HT1080 (cell line): Measurements from ENCODE around the gene PNPLA2. TPM values are rescaled to one million over a fixed set of nuclear protein-coding genes. Genes with fewer than 3 reads are reported as not detected.

Experiments used
- DNase-seq: peaks from one replicate; pipeline ENCODE4 v3.0.0-alpha.2; 2015; ENCODE audit warnings: low read depth
- total RNA-seq: library from RNA; depleted of rRNA; stranded (reverse); fragments of >200 nt; shearing (Covaris generic); gene quantifications from 2 replicates; pipeline ENCODE4 v1.2.3, GENCODE V29; 2014

Gene PNPLA2
- total RNA-seq, 1 experiment from 2014 or later, result 39.0 TPM

DNA sequence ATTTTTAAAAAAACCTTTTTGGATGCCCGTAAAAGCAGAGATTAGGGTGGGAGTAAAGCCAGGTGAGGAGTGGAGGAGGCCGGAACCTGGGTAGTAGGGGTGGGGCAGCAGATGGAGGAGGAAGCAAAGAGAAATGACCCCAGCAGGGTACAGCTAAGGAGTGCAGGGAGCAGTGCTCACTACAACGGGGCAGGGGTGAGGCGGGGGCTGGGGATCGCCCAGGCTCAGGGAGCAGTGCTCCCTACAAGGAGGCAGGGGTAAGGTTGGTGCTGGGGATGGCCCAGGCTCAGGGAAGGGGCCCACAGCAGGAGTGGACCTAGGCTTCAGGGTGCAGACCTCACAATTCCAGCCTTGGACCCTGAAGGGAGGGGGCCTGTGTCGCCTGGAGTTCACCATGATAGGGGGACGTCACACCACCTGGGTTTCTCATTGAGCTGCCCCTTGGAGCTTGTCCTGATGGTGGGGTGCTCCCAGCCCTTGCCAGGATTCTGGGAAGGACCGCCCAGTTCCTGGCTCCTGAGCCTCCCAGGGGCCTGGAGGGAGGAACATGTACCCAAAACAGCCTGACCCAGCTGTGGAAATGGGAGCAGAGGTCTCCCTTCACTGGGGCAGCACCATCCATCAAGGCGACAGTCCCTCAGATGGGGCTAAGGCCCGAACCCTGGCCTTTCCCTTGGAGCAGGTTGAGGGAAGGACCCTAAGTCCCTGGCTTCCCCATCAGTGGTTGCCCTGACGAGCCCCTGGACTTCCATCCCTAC lies 2.9 kb upstream of the PNPLA2 start:
- no peak for DNase-seq

DNA sequence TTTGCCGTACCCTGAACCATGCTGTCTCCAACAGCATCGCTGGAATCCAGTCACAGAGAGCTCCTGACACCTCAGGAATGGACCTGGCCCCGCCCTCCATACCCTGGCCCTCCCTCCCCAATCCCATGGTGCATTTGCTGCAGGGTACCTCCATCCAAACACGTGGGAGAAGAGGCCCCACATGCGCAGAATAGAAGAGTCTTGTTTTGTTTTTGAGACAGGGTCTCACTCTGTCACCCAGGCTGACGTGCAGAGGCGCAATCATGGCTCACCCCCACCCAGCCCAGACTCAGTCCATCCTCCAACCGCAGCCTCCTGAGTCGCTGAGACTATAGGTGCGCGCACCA lies 2.3 kb upstream of the PNPLA2 start:
- DNase-seq, result no peak

GRCh38 chr11:819129-819931 lies 616 bp downstream of the PNPLA2 start:
- DNase-seq, result peak; percentile 74

- DNase-seq, result peak; percentile 85
Measured at GRCh38 chr11:819943-820649, 1.4 kb downstream of the PNPLA2 start.

DNA sequence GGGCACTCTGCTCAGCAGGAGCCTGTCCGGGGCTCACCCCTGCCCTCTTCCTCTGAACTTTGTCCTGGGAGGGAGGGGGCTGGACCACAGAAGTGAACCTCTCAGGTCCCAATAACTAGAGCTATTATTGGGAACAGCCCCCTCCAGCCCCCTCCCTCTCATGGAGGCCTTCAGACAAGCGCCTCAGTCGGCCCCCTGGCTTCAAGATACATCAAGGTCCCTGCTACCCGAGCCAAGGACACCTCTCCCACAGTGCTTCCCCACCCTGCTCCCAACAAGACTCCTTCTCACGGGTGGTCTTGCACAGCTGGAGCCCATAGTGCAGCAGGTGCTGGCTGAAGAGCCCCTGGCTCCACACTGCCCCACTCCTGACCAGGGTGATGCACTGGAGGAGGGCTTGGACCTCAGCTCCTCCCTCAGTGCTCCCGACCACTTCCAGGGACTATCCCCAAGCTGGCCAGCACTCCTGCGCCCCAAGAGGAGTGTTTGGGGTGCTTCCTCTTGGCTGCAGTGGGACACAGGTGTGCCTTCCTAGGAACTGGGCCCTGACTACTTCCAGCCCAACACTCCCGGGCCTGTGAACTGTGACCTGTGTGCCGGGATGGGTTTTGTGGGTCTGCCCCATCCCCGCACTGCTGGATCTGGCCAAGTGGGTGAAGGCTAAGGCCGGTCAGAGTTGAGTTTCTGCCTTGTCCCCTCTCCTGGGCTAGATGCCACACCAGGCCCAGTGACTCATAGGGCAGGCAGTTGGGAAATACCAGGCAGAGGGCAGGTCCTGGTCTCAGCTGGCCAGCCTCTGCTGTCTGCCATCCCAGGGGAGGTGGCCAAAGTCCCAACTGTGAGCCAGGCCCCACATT lies 2.2 kb downstream of the PNPLA2 start:
- peak; percentile 68 for DNase-seq

DNA sequence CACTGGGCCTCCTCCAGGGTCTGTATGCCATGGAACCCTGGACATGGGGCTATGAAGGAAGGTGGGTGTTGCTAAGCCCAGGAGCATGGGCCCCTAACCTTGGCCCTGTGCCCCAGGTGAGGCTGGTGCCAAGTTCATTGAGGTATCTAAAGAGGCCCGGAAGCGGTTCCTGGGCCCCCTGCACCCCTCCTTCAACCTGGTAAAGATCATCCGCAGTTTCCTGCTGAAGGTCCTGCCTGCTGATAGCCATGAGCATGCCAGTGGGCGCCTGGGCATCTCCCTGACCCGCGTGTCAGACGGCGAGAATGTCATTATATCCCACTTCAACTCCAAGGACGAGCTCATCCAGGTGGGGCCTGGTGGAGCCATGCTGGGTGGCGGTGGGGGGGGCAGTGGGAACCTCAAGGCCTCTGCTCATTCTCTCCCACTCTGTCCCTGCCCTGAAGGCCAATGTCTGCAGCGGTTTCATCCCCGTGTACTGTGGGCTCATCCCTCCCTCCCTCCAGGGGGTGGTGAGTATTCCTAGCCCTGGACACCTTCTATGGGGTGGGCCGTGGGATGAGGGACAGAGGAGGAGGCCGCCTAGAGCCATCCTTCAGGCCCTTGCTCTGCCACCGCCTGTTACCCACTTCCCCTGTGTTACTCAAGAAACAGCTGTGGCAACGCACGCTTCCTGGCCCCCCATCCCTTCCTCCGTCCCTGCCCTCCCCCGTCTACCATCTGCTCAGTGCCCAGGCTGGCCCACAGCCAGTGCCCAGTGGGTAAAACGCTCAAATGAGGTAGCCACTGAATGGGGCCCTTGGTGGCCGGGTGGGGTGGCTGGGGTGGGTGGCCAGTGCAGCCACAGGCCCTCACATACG lies 3.0 kb downstream of the PNPLA2 start:
- no peak for DNase-seq

DNA sequence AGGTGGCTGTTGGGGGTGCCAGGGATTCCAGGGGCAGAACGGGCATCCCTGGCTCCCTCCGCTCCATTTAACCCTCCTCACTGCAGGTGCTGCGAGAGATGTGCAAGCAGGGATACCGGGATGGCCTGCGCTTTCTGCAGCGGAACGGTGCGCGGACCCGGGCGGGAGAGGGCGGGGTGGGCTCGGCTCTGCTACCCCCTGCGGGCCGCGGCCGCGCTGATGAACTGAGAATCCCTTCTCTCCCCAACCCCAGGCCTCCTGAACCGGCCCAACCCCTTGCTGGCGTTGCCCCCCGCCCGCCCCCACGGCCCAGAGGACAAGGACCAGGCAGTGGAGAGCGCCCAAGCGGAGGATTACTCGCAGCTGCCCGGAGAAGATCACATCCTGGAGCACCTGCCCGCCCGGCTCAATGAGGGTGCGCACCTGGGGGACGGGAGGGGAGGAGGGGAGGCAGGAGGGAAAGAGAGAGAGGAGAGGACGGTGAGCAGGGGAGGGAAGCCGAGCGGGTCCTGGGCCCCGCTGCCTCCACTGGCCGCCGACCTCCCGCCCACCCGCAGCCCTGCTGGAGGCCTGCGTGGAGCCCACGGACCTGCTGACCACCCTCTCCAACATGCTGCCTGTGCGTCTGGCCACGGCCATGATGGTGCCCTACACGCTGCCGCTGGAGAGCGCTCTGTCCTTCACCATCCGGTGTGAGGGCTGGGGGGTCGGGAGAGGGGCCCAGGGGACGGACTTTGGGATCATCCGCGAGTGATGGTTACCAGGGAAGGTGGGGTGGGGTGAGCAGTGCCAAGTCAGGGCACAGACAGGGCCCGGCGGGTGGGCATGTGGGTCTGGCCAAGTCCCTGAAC lies 5.0 kb downstream of the PNPLA2 start:
- DNase-seq, result no peak

- no peak for DNase-seq
Measured at GRCh38 chr11:824292-824880, 5.7 kb downstream of the PNPLA2 start.

GRCh38 chr11:824942-825341 lies 6.2 kb downstream of the PNPLA2 start:
- DNase-seq, result no peak

DNA sequence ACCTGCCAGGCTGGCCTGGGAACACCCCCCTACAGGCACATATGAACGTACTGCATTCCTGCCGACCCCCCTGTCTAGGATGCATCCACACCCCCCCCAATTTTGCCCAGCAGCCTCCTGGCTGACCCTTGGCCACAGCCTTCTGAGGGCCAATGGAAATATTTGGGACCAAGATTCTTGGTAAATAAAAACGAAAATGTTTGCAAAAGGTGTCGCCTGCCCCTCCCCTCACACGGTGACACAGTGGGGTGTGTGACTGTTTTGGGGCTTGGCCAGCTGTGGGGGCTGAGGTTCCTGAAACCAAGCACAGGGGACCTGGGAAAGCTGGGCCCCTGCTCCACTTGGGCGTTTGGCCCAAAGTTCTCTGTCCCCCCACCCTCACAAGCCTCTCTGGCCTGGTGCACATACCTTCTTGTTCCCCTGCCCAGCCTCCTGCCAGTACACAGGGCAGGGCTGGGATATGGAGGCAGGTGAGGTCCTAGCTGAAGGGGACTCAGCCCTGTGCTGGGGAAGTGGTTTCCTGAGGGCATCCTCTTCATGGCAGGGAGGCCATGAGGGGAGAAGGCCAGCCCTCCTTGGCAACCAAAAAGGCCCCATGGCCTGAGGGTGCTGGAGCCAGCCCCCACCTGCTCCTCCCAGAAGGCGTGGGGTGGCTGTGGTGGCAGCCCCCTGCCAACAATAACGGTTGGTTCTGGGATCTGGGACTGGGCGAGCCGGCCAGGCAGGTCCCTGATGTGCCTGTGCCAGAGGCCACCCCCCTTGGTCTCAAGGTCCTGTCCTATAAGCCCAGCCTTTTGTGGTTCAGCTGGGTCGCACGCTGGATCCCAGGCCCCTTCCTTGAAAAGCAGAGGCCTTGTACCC lies 6.9 kb downstream of the PNPLA2 start:
- no peak for DNase-seq

GRCh38 chr11:826227-826621 lies 7.5 kb downstream of the PNPLA2 start:
- DNase-seq, result no peak

DNA sequence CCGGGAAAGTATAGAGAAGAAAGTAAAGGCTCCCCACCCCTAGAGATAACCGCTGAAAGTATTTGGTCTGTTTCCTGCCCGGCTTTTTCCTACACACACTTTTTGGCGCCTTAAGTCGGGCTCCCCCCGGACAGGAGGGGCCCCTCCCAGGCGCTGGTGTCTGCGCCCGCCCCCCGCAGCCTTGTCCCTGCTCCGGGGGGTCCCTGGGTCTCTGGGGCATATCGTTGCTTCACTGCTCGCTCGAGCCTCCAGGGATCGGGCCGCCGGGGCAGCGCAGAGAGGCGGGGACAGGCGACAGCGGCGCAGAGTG lies 8.1 kb downstream of the PNPLA2 start:
- no peak for DNase-seq

DNA sequence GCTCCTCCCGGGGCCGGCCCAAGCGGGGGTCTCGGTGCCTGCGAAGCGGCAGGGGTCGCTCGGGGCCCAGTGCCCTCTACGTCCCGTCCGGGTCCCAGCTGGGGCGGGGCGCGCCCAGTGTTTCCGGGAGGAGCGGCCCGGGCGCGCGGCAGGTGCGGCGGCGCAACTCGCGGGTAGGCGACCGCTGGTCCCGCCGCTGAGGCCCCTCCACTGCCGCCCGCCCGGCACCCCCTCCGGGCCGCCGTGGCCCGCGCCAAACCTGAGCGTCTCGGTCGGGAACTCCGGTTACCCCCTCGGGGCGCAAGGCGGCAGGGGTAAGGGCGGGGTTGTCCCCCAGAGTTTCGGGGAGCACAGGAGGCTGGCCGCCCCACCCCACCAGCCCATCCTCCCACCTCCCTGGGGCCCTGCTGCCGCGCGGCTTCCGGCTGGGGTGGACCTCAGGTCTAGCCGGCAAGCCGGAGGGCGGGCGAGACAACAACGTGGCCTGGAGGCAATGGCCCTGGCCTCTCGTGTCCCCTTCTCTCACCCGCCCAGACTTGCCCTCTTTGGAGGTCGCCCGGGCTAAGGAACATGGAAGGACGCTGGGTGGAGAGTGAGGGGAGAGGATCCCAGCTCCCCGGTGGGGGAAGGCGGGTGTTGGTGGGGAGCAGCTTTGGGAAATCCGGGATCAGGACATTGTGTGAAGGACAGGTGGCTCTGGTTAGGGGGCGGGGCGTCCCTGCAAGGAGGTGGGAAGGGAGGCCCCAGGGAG lies 8.6 kb downstream of the PNPLA2 start:
- no peak for DNase-seq

GRCh38 chr11:827897-828192 lies 9.1 kb downstream of the PNPLA2 start, which contains the start of gene CRACR2B:
Gene CRACR2B, plus strand, starts transcription at chr11:827919. Its CDS starts 689 bp downstream, at chr11:828608.
- no peak for DNase-seq

DNA sequence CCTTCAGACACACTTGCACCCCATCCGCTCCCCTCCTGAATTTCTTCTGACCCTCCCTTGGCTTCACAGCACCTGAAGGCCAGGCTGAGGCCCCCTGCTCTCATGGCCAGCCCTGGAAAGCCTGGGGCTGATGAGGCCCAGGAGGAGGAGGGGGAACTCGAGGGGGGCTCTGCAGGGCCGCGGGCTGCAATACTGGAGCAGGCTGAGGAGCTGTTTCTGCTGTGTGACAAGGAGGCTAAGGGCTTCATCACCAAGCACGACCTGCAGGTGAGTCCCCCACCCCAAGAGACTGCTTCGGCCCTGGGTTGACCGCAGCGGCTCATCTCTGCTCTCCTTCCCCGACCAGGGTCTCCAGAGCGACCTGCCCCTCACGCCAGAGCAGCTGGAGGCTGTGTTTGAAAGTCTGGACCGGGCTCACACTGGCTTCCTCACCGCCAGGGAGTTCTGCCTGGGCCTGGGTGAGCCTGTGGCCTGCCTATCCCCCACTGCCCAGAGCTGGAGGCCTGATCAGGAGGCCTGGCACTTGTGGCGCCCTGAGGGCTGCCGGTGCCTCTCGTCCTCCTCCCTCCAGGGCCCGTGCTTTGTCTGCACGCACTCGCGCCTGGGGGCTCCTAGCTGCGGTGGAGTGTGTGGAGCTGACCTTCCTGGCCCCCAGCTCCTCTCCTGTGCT lies 9.9 kb downstream of the PNPLA2 start:
- DNase-seq, result no peak

GRCh38 chr11:829176-829846 lies 10.6 kb downstream of the PNPLA2 start:
- no peak for DNase-seq
